ENCODE measurements around the gene TMEM60. TPM values are rescaled to one million over a fixed set of nuclear protein-coding genes. Genes with fewer than 3 reads are reported as not detected.
"Not testable (repeated sequence)": the region's sequence is repeated elsewhere in the genome, so short reads cannot be mapped to it uniquely, and the experiment has no call there.

Gene TMEM60
- polyA plus RNA-seq, 1 donor from 2014 or later: 29.3 TPM

- TF ChIP-seq RAD21 (conservative IDR thresholded peaks at IDR 0.05) (no peak), MXI1 (conservative IDR thresholded peaks at IDR 0.05; ENCODE audit: poor library complexity, severe bottlenecking) (no peak), SMC3 (conservative IDR thresholded peaks at IDR 0.05; ENCODE audit: poor library complexity) (no peak), EZH2 (IDR thresholded peaks at IDR 0.05; ENCODE audit: borderline replicate concordance, insufficient read depth, low read length, poor library complexity, severe bottlenecking) (no peak), EP300 (conservative IDR thresholded peaks at IDR 0.05; ENCODE audit: poor library complexity, severe bottlenecking) (no peak), POLR2AphosphoS5 (IDR thresholded peaks at IDR 0.05) (no peak), TAF1 (IDR thresholded peaks at IDR 0.05; ENCODE audit: low read depth) (no peak), REST (IDR thresholded peaks at IDR 0.05; ENCODE audit: borderline replicate concordance) (no peak), CTCF (IDR thresholded peaks at IDR 0.05; ENCODE audit: poor library complexity, severe bottlenecking) (no peak)
- Histone ChIP-seq H3K79me2 (replicated peaks; ENCODE audit: insufficient read depth, low read length) (peaks cover 3% of the 10 kb centered on the region), H3K4me2 (ENCODE audit: low read length) (no peak overlapping the region), H3K9ac (ENCODE audit: low read length) (no peak overlapping the region), H3K4me3 (ENCODE audit: low read length) (no peak overlapping the region), H3K9me3 (ENCODE audit: low read length) (no peaks in the 10 kb centered on the region), H4K20me1 (ENCODE audit: insufficient read depth) (no peaks in the 10 kb centered on the region), H3K27ac (ENCODE audit: low read length) (no peak overlapping the region), H2AFZ (ENCODE audit: low read depth, low read length) (no peak overlapping the region), H3F3A (ENCODE audit: insufficient read depth, low read length, poor library complexity, severe bottlenecking) (no peaks in the 10 kb centered on the region), H3K36me3 (ENCODE audit: insufficient read depth, low read length) (no peaks in the 10 kb centered on the region), H3K9me2 (ENCODE audit: insufficient read depth, low read length) (no peaks in the 10 kb centered on the region), H3K27me3 (ENCODE audit: insufficient read depth, low read depth, low read length) (no peaks in the 10 kb centered on the region)
Measured at GRCh38 chr7:77837275-77837674, 39.0 kb upstream of the TMEM60 start.

- not testable (repeated sequence) for H3K9ac ChIP-seq (ENCODE audit: low read length); H3K36me3 ChIP-seq (ENCODE audit: insufficient read depth, low read length); H4K20me1 ChIP-seq (ENCODE audit: insufficient read depth); H2AFZ ChIP-seq (ENCODE audit: low read depth, low read length); H3K9me2 ChIP-seq (ENCODE audit: insufficient read depth, low read length); H3F3A ChIP-seq (ENCODE audit: insufficient read depth, low read length, poor library complexity, severe bottlenecking); H3K9me3 ChIP-seq (ENCODE audit: low read length); H3K79me2 ChIP-seq (replicated peaks; ENCODE audit: insufficient read depth, low read length); H3K27ac ChIP-seq (ENCODE audit: low read length); H3K4me3 ChIP-seq (ENCODE audit: low read length); H3K4me2 ChIP-seq (ENCODE audit: low read length); H3K27me3 ChIP-seq (ENCODE audit: insufficient read depth, low read depth, low read length)
Measured at GRCh38 chr7:77836425-77836824, 38.2 kb upstream of the TMEM60 start.

GRCh38 chr7:77833136-77833535 is 34.9 kb upstream of the TMEM60 start:
- no peaks in the 10 kb centered on the region for H3K9me2 ChIP-seq (ENCODE audit: insufficient read depth, low read length)
- H4K20me1 ChIP-seq (ENCODE audit: insufficient read depth): no peaks in the 10 kb centered on the region
- no peak overlapping the region for H3K4me2 ChIP-seq (ENCODE audit: low read length)
- no peak for TF ChIP-seq POLR2AphosphoS5 (IDR thresholded peaks at IDR 0.05)
- no peak for TF ChIP-seq TAF1 (IDR thresholded peaks at IDR 0.05; ENCODE audit: low read depth)
- no peak for TF ChIP-seq EZH2 (IDR thresholded peaks at IDR 0.05; ENCODE audit: borderline replicate concordance, insufficient read depth, low read length, poor library complexity, severe bottlenecking)
- no peak for TF ChIP-seq RAD21 (conservative IDR thresholded peaks at IDR 0.05)
- TF ChIP-seq CTCF (IDR thresholded peaks at IDR 0.05; ENCODE audit: poor library complexity, severe bottlenecking): no peak
- TF ChIP-seq REST (IDR thresholded peaks at IDR 0.05; ENCODE audit: borderline replicate concordance): no peak
- no peaks in the 10 kb centered on the region for H3K9me3 ChIP-seq (ENCODE audit: low read length)
- H2AFZ ChIP-seq (ENCODE audit: low read depth, low read length): no peak overlapping the region
- no peaks in the 10 kb centered on the region for H3K27me3 ChIP-seq (ENCODE audit: insufficient read depth, low read depth, low read length)
- H3K27ac ChIP-seq (ENCODE audit: low read length): no peak overlapping the region
- H3F3A ChIP-seq (ENCODE audit: insufficient read depth, low read length, poor library complexity, severe bottlenecking): no peaks in the 10 kb centered on the region
- H3K79me2 ChIP-seq (replicated peaks; ENCODE audit: insufficient read depth, low read length): peaks cover 3% of the 10 kb centered on the region
- no peak overlapping the region for H3K4me3 ChIP-seq (ENCODE audit: low read length)
- no peak overlapping the region for H3K9ac ChIP-seq (ENCODE audit: low read length)
- H3K36me3 ChIP-seq (ENCODE audit: insufficient read depth, low read length): no peaks in the 10 kb centered on the region
